ENCODE results near the gene ZNF708.
"Not testable (repeated sequence)": the region's sequence is repeated elsewhere in the genome, so short reads cannot be mapped to it uniquely, and the experiment has no call there.

ZNF708 gene

GRCh38 chr19:21260164-21260847 lies 68.9 kb downstream of the ZNF708 start:
- DNase-seq (ENCODE audit: low spot score), result no peak

GRCh38 chr19:21259421-21260124 lies 69.6 kb downstream of the ZNF708 start:
- not testable (repeated sequence) for DNase-seq (ENCODE audit: low spot score)

GRCh38 chr19:21256722-21257121 lies 72.5 kb downstream of the ZNF708 start:
- DNase-seq (ENCODE audit: low spot score), result no peak

All from putamen (tissue), 1 donor.